NCI-H226 (cell line): ENCODE measurements around the gene CDK2.

ENCODE experiments used
- DNase-seq: peaks from one replicate; pipeline ENCODE4 v3.0.0-alpha.2; 2015

Gene CDK2

DNA sequence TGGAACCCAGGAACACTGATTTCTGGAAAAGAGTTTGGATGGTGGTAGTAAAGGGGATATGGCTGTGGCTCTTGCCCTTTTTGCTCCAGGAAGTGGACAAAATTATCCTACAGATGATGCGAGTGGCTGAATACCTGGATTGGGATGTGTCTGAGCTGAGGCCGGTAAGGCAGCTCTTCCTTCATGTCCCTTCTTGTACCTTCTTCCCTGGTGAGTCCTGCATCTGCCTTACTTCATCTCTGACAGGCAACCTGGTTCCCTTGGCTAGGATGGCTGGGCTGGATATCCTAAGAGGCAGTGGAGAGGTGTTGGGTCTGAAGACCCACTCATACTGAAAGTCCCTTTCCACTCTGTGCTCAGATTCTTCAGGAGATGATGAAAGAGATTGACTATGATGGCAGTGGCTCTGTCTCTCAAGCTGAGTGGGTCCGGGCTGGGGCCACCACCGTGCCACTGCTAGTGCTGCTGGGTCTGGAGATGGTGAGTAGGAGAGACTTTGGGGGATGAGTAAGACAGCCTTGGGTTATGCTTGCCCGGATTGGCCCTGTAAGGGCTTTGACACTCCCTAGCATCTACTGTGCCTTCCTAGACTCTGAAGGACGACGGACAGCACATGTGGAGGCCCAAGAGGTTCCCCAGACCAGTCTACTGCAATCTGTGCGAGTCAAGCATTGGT lies 27.7 kb upstream of the CDK2 start:
- DNase-seq, result no peak

GRCh38 chr12:55940065-55940732 lies 26.4 kb upstream of the CDK2 start:
- peak; percentile 87 for DNase-seq

DNA sequence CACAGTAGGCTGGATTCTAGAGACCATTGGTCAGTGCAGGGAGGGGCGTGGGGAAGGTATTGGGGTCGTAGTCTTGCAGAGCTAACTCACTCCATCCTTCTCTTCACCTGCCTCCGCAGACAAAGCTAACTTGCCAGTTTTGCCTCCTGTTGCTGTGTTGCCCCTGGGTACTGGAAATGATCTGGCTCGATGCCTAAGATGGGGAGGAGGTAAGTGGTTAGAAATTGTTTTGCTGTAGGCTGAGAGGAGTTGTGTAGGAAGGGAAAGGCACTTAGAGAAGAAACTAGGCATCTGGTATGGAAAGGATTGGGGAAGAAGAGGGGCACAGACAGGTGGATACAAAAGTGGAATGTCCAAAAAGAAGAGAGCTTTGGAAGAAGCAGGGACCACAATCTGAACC lies 24.6 kb upstream of the CDK2 start:
- DNase-seq, result no peak

GRCh38 chr12:55942577-55943136 lies 24.0 kb upstream of the CDK2 start:
- no peak for DNase-seq

GRCh38 chr12:55946553-55946952 lies 20.1 kb upstream of the CDK2 start:
- no peak for DNase-seq

DNA sequence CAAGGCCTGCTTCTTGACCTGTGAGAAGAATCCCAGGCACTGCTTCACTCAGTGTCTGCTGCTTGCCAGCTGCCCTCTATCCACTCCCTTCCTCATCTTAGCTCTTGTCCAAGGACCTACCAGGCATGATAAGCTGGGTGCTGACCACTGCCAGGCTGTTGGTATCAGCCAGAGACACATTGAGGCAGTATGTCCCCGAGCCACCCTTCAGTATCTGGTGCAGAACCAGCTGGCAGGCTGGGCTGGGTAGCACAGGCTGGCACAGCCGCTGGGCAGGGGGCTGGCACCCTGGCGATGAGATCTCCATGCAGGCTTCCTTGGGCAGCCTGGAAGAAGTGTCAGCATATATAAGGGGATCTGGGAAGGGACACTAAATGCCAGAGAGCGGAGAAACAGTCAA lies 11.3 kb upstream of the CDK2 start:
- DNase-seq, result no peak

DNA sequence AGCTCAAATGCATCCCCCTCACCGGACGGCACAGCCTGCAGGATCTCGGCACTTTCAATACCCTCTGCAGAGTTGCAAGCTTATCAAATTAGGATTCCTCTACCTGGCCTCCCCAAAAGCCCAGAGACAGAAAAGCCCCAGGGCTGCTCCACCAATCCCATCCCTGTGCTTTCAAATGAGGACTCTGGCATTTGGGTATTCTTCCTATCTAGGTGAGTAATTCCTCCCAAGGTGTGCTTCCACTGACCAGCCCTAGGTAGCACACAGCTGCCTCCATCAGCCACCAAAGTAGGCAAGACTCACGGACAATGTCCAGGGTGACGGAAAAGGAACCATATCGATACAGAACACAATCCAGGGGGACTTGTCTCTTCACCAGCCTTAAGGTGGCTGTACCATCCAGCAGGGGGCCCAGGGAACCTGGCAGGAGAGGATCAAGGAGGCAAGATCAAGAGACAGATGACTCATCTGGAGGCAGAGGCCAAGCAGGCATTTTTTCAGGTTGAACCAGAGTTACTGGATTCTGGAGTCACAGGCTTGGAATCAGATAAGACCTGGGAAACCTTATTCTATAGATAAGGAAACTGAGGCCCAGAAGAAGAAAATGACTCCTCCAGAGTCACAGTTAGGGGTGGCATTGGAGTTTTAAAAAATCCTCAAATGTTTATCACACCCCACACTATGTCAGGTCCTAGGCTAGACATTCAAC lies 10.7 kb upstream of the CDK2 start:
- peak; percentile 86 for DNase-seq

DNA sequence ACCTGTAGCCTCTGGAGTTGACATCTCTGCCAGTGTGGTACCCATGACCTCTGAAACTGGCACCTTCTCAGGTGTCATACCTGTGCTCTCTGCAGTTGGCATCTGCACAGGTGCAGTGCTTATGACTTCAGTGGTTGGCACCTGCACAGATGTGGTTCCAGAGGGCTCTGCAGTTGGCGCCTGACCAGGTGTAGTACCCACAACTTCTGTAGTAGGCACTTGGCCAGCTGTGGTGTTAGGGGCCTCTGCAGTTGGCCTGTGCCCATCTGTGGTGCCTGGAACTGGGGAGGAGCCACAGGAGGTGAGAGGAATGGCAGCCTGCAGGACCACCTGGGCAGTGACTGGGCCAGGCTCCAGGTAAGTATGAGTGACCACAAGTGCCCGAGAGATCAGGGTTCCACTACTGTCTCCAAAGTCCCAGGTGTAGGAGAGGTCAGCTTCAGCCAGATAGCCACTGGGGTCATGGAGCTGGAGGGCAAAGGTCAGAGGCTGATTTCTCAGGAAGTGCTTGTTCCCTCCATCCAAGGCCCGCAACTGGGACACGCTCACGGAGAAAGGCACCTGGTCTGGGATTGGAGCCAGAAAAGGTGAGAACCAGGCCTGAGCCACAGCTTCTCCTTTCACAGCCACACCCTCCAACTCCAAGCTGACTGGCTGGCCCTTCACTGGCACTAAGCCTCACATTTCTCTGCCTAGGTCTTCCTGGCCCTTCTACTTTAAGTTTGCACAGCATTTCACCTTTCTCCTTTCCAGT lies 9.3 kb upstream of the CDK2 start:
- DNase-seq, result no peak

GRCh38 chr12:55963760-55964159 lies 2.9 kb upstream of the CDK2 start:
- DNase-seq, result no peak

DNA sequence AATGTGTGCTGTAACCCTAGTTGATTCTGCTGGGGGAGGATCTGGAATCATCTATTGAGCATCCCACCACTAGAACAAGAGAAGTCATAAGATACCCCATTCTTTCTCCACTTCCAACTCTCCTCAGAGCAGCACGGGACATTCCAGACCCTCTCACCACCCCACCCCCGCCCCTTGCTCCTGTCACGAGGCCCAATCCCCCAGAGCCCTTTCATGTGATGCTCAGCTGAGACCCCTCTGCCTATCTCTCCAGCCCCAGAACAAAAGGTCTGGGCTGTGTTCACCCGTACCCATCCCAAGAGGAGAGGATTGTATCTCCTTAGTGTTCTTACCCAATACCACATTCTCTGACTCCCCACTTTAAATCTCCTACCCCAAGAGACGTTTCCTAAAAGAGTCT lies 1.4 kb upstream of the CDK2 start:
- DNase-seq, result no peak

DNA sequence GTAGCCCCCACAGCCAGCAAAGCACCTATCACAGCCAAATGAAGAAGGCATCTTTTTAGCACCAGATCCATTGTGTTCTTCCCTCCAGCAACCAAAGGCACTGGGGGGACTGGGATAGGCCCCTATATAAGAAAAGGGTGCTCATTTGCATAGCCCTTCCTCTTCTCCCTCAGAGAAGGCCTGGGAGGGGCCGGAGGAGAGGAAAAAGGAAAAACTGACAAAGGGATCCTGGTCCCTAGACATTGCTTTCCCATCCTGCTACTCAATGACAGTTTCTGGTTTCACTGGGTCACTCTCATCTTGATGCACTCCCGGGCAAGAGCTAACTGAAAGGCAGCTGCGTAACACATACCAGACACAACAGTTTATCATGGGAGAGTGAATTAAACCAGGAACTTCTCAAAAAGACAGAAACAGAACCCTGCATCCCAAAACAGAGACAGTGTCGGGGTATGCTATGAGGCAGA lies 656 bp upstream of the CDK2 start, which contains the start of gene PMEL:
TSS of gene PMEL (minus strand) at position 102 of the 467 bp plus-strand sequence. CDS start at position 71, 31 bp downstream.
- DNase-seq, result no peak

DNA sequence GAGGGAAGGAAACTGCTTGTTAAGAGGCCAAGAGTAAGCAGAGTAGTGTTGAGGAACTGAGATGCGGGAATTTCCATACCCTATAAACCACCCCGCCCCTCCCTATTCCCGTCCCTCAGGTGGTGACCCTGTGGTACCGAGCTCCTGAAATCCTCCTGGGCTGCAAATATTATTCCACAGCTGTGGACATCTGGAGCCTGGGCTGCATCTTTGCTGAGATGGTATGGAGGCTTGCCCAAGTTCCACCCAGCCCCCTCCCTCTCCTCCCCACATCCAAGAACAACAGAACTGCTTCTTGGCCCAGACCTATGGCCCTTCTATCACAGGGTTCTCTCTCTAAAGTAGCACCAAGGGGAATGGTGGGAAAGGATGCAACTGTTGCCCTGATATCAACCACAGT lies 2.7 kb downstream of the CDK2 start:
- DNase-seq, result no peak

- no peak for DNase-seq
Measured at GRCh38 chr12:55970775-55971174, 4.1 kb downstream of the CDK2 start.

GRCh38 chr12:55972042-55972441 lies 5.4 kb downstream of the CDK2 start:
- peak; percentile 89 for DNase-seq

DNA sequence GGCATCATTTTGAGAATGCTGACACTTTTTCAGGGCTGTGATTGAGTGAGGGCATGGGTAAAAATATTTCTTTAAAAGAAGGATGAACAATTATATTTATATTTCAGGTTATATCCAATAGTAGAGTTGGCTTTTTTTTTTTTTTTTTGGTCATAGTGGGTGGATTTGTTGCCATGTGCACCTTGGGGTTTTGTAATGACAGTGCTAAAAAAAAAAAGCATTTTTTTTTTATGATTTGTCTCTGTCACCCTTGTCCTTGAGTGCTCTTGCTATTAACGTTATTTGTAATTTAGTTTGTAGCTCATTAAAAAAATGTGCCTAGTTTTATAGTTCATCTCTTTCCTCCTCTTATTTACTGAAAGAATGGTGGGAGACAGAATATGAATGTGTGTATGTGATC lies 5.8 kb downstream of the CDK2 start:
- DNase-seq, result no peak

DNA sequence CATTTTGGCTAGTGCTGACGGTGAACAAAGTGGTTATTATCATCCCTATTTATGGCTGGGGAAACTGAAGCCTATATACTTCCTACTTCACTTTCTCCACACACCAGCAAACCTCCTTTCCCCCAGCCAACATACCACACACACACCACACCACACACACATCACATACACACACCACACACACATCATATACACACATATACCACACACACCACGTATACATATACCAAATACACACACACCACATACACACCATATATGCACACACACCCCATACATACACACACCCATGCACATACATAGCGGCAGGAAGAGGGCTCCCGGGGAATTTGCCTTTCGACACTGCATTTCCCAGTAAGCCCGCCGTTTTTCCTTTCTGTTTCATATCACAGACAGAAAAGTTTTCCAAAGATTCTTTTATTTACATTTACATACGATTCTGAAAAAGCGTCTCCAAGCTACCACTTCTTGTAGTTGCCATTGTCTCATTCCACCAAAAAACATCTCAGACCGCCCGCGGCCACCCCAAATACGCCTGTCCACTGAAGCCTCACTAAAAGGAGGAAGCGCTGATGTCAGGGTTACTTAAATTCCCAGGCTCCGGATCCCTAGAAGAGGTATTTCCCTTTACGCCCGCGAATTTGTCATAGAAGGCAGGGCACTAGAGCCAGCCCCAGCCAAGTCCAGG lies 6.4 kb downstream of the CDK2 start:
- no peak for DNase-seq

- peak; percentile 100 for DNase-seq
Measured at GRCh38 chr12:55973599-55974307, 7.1 kb downstream of the CDK2 start, which contains the start of gene RAB5B. TSS of gene RAB5B (plus strand) at chr12:55974078. CDS start at chr12:55986961, 12,883 bp downstream.

DNA sequence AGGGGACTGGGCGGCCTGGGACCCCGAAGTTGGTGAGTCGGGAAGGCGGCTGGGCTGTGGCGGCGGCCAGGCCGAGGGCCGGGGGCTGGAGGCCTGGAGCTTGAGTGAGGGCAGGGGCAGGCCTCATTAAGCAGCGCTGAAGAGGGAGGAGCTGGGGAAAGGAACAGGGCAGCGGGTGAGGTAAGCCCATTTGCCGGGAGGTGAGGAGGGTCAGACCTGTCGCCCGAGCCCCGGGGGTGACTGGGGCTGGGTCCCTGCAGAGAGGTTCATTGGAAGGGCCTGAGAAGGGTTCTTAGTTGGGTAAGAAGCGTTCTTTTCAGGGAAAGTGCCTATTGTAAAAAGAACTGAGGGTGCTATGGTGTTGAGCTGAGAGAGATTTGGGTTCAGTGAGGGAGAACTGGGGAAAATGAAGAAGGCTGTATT lies 7.7 kb downstream of the CDK2 start:
- DNase-seq, result peak; percentile 32

GRCh38 chr12:55978393-55978792 lies 11.8 kb downstream of the CDK2 start:
- DNase-seq, result no peak

- peak; percentile 87 for DNase-seq
Measured at GRCh38 chr12:55979069-55979468, 12.4 kb downstream of the CDK2 start.

GRCh38 chr12:55981882-55982281 lies 15.3 kb downstream of the CDK2 start:
- peak; percentile 67 for DNase-seq
